HG03175 (cell line): ENCODE results near the gene SLC25A21.

ENCODE experiments used
- ATAC-seq: cut with Tn5 transposase; IDR thresholded peaks from one replicate; pipeline ENCODE4 v1.9.1; 2021; ENCODE audit warnings: mild to moderate bottlenecking, moderate library complexity; ENCODE audit not compliant: unreplicated experiment

Gene SLC25A21

DNA sequence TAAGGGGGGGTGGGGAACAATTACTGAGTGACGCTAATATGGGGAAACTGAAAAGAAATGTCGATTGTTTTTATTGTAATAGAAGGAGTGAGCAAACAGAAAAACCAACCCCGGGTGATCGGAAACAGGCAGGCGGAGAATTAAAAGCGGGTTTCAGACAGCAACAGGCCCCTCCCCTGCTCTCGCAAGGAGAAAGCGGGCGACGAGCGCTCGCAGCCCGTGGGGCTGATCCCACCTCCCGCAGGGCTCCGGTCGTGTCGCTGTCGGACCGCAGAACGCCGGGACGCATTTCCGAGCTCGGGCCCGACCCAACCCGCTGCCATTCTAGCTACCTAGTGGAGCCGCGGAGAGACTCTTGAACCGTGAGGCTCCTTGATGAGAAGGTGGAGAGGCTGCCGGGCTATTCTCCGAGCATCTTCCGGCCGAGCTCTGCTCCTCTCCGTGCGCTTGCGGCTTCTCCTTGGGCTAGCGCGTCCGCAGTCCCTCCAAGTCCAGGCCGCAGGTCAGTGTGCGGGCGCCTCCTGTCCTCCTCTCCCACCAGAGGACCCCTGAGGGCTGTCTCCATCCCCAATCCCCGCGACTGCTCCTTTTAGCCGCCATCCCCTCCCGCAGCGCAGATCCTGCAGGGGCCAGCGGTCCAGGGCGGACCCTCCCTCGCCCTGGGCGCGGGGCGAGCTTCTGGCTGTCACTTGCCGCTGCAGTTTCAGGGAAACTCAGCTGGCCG is 514.8 kb downstream of the SLC25A21 start:
- no peak for ATAC-seq

DNA sequence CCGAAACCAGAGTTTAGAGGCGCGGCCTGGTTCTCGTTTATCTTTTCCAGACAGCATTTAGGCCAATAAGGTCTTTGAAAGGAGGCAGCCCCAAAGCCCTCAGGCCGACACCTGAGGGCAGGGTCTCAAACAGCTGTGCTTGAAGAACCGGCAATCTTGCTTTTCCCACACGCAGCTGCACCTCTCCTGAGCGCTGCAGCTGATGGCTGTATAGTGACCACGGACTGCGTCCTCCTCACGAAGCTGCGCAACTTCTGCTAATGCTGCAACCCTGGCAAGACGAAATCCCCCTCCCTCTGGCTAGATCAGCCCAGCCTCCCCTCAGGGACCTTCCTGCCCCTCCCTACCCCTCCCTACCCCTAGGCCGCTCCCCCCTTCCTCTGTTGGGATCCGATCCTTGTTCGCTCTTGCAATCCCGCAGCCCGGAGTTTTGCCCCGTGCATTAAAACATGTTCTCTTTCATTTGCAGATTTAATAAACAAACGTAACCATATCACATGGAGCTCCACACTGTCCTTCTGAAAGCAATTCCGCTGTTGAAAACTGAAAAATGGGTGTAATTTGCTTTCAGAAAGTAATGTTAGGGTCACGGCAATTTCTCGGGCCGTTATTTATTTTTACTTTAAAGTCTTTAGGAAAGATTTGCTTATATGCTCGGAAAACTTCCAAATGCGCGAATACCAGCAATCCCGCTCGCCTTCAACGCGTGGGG is 515.6 kb downstream of the SLC25A21 start:
- ATAC-seq = no peak

DNA sequence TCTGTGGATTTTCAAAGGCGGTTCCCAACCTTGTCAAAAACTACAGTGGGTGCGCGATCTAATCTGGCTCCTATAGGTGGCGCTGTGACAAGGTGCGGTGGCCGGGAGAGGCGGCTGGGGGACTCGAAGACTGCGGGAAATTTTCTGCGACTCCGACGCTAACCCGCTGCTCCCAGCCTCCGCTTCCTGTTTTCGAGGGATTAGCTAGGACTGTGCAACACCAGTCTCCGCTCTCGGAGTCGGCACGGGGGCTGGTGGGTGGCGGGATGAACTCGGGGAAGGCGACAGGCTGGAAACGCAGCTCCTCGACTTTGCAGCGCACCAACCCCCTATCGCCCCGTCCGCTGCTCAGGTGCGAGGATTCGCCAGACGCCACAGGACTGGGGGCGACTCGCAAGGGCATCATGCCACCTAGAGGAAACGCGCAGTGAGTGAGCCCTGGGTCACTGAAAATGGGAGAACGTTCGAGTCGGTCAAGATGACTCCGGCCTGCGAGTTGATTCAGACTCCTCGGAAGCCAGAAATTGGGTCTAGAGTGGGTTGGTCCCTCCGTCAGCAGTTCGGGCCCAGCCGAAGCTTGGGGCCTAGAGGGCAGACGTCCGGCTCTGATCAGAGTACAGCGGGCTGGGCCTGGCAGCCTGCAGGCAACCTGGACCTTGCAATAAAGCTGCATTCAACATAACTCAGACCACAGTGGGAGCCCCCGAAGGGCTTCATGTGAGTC is 516.3 kb downstream of the SLC25A21 start:
- no peak for ATAC-seq

DNA sequence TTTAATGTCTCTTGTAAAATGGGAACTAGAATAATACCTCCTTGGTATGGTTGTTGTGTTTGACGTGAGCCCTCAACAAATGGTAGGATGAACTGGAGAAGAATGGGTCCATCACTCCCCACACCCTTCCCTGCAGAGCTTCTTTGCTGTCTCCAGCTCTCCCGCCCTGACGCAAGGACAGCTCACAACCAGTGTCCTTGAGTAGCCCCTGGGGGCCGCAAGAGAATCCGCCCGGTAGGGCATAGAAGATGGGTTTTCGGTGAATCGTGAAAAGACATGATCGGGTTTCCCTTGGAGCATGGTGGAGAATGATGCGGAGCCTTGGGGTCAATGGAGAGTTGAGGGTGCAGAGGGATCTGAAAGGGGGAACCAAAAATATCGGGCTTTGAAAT is 516.8 kb downstream of the SLC25A21 start:
- ATAC-seq = no peak

DNA sequence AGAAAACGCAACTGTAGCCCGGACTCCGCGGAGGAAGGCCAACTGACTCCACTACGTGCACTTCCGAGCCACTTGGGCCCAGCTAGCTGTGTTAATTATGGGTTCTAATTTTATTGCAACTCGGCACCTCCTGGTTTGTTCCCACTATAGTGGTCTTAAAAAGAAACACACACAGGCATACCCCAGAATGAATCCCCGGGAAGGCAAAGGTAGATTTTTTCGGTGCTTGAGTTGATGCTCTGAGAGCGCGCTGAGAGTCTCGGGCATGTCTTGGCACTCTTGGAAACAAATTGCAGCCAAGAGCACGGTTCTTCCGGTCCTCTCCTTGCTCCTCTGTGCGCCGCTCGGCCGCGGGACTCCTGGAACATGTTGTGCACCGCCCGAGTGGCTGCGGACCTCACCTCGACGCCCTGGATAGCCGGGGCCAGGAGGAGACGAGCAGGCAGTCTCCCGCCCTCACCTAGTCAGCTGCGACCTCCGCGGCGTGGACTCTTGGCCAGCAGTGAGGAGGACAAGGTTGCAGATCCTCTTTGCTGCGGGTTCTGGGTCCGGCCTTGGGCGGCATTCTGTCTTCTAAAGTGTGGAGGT is 517.5 kb downstream of the SLC25A21 start:
- ATAC-seq = no peak

DNA sequence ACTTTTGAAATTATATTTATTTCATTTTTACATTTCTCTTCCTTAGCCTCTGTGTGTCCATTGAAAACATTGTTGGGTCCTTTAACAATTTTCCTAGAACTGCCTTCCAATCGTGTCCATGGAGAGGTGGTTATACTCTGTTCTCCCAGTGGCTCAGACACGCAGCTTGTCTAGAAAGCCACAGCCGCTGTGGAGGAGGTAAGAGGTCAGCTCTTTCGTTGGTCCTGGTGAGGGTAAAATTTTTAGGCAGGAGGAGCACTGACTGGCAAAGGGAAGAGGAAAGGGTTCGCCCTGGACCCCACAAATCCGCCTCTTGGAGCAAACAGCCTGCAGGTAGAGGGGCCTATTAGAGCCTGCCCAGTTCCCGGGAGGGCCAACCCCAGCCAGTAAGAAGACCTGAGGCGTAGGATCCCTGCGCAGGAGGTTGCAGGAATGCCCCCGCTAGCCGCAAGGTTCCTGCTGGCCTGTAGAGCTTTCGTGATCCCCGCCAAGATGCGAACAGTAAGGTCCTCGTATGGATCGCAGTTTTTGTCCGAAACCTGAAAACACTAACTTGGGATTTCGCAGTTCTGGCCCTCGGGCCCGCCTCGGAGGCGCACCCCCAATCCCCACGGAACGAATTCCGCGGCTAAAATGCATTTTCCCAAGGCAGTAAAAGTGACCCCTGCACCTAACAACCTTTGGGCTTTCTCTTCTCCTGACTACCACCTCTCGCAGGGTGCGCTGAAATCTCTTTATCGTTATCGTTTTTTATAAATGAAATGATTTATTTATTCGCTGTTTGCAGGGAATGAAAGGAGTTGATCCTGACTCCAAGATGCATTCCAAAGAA is 518.2 kb downstream of the SLC25A21 start:
- no peak for ATAC-seq

DNA sequence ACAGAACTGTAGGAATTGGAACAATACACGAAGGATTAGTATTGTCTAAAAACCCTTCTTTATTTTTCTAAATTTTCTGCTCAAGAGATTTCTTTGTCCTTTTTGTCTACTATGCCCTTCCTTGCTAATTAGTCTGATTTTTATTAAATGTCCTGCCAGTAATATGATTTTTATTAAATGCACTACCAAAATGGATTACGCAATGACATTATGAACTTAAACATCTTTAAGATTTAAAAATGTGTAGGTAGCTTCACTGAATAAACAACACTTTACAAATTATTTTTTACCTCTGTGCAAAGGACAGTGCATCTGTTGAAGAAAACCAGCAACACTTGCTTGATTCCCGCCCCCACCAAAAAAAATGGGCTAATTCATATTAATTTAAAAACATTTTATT is 519.0 kb downstream of the SLC25A21 start:
- ATAC-seq = no peak

DNA sequence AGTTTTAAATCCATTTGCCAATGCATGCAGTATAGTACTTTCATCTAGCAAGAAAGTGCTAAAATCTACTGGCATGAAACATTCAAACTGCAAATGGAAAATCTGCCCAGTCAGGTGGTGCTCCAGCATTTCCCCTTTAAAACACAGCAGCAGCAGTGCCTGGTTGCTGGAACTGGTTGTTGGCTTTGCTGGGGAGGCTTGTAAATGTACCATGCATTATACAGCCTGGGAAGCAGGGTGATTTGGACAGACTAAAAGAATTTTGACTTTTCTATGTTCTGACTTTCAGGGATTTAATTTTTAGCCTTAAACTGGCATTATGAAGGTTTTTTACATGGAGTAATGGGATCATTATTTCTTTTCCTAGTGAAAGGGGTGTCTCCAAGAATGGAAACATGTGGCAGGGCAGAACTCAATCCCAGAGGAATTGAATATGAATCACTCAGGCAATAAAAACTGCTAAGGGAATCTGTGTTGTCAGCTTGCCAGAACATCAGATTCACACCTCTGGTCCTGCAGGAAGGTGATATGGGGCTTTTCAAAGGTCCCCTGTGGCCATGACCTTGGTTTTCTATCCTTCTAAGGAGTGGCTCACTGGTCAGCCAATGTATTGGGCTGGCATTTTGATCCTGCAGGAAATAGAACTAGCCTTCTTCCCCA is 519.7 kb downstream of the SLC25A21 start:
- no peak for ATAC-seq

DNA sequence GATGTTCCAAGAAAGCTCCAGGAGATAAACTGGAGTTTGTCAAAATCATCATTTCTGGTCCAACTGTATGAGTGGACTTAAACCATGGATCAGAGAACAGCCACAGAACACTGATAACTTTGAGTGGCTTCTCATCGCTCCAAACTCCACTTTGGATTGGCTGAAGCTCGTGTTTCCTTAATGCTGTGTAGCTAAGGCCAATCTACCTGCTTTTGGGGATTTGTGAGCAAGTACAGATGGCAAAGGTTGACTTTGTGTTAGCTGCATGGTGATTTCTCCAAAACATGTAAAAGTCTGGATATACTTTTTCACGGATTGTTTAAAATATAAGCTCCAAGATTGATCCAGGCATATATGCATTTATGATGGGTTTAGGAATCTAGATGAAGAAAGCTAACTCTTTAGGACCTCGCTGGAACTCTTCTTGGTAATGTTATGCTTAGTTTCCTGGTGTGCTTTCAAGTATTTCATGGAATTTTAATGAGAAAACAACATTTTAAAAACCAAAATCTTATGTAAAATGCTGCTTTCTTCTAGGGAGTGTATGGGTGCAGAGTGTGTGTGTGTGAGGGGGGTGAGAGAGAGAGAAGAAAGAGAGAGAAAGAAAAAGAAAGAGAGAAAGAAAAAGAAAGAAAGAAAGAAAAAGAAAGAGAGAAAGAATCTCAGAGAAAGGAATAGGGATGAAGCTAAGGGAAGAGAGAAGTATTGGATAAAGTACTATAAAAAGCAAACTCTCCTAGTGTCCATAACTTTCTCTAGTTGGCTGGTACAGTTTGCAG is 522.3 kb downstream of the SLC25A21 start:
- no peak for ATAC-seq

DNA sequence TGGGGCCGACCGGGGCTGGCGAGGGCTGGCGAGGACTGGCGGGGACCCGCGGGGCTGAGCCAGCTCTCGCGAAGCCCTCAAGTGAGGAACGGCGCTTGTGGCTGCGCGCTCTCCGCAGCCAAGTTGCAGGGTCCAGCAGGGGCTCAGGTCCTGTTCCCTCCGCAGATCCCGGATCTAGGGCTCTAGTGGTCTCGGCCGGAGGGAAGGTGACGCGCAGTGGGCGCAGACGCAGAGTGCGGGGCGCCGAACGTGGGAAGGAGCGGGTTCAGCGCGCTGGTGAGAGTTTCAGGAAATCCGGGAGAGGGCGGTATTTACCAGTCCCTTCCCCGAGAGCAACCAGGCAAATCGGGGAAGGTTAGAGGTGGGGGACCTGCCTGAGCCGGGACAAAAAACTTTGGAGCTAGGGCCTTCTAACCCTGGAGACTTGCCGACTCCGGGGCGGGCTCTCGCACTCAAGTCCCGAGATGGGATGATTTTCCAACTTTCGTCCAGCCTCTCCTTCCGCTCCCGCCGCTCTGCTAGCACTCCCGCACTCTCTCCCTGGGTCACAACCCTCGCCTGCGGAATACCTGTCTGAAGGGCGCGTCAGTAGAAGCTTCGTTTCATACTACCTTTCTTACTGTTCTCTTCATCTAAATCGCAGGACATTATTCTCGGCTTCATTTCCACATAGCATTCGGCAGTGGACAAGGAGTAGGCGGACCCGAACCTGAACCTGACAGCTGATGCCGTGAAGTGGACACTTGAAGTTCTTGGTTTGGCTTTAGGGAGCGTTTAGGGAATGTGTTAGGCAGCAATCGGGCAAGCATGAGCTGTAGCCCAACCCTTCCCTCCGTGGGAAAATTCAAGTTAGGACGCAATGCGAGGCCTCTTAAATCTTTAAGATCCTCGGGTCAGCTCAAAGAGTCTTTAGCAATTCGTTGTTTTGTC is 524.3 kb downstream of the SLC25A21 start:
- ATAC-seq = no peak

DNA sequence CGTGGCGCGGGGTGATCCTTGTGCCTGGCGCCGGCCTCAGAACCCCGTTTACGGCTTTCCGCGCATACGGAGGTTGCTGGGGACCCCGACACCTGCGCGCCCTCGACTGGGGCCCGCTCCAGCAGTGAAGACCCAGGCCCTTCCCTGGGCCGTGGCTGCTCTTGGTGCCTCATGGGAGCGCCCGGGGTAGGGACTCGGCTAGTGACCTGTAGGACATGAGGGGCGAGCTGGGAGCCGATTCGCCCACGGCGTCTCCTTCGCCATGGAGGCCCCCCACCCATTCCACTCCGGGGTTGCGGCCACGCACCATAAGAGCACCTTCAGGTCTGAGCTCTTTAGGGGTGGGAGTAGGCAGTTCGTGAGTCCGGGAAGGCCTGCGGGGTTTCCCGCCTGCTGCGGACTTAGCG is 525.0 kb downstream of the SLC25A21 start:
- no peak for ATAC-seq

DNA sequence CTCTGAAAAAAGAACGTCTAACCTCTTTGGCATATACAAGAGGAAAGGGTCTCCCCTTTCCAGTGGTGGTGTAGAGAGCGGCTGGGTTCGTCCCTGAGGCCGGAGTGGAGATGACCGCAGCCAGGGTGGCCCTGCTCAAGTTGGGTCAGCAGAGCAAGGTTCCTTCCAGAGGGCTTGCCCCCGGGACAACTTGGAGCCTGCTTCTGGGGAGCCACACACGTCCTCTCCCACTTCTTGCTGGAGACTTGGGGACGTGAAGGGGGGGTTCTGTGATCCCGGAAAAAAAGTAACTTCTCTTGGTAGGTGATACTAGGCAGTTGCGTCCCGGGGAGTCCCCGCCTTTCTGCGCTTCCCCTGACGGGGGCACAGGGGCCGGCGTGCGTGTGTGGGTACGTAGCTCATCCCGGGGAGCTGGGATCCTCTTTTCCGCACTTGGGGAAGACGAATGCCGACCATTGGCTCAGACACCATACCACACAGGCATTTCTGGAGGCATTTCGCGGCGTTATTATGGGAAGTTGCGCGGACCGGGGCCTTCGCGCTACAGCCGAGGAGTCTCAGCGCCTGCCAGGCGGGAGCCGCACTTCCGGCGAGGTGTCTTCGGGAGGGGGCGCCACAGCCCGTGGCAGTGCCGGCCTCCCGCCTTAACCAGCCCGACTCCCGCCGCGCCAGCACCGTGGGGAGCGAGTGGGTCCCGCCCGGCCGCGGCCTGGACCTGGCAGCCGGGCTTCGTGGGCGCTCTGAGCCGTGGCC is 525.6 kb downstream of the SLC25A21 start:
- no peak for ATAC-seq

DNA sequence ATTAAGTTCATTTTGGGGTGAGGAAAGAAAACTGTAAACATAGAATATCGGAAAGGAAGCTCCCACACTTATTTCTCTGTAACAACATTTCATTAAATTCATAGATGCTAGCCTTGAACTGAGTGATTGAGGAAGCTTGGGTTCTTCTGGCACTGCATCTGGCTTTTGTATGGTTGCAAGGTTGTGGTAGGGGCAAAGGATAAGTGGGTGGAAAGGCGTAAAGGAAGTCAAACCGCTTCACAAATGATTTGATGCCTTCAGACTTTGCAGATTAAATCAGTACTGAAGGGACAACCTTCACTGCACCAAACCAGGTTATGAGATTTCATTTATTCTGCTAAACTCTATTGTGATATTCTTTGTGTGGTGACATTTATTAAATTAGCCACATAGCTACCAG is 538.8 kb downstream of the SLC25A21 start:
- no peak for ATAC-seq
